Smooth muscle cell of the umbilical artery (primary cell): ENCODE results near the gene IZUMO1. TPM values are rescaled to one million over a fixed set of nuclear protein-coding genes. Genes with fewer than 3 reads are reported as not detected.

Source experiments
- total RNA-seq: library from RNA; depleted of rRNA; stranded (reverse); fragments of >200 nt; gene quantifications from 2 replicates; pipeline ENCODE4 v1.2.3, GENCODE V29; 2014

The IZUMO1 gene
- under 0.01 TPM in 1 of 2 replicates, not detected in the other for total RNA-seq

GRCh38 chr19:48746738-48747575 is at the start of gene IZUMO1:
Gene IZUMO1 (minus strand): TSS chr19:48746909. CDS start chr19:48745859, 1,050 bp downstream.

GRCh38 chr19:48755084-48755641 is 8.5 kb upstream of the IZUMO1 start, which contains the start of gene FGF21:
Gene FGF21 (plus strand): TSS chr19:48755524. CDS start chr19:48756237, 713 bp downstream.

GRCh38 chr19:48752496-48753365 is 6.0 kb upstream of the IZUMO1 start, which contains the start of gene FUT1:
Gene FUT1 (minus strand): TSS chr19:48752641. CDS start chr19:48751281, 1,360 bp downstream.

GRCh38 chr19:48740164-48740972 is 6.3 kb downstream of the IZUMO1 start, which contains the start of gene RASIP1:
Gene RASIP1 (minus strand): TSS chr19:48740610. CDS start chr19:48740282, 328 bp downstream.

GRCh38 chr19:48719263-48720171 is 27.2 kb downstream of the IZUMO1 start, which contains the start of gene MAMSTR:
Gene MAMSTR (minus strand): TSS chr19:48719725. CDS start chr19:48719031, 694 bp downstream.

GRCh38 chr19:48695743-48696352 is 50.9 kb downstream of the IZUMO1 start, which contains the start of gene FUT2:
Gene FUT2 (plus strand): TSS chr19:48695971. CDS start chr19:48702957, 6,986 bp downstream.

Other genes with a start within 250 kb of the IZUMO1 start
- 1.7 and 2.1 TPM in 2 replicates for gene LMTK3, start 235.1 kb downstream of the IZUMO1 start, total RNA-seq
- not detected in 2 replicates for gene SULT2B1, start 194.7 kb downstream of the IZUMO1 start, total RNA-seq
- gene SPACA4, start 140.2 kb downstream of the IZUMO1 start, total RNA-seq, result not detected in 2 replicates
- gene FAM83E, start 131.8 kb downstream of the IZUMO1 start, total RNA-seq, result 0.30 and 0.88 TPM in 2 replicates
- gene RPL18, start 127.7 kb downstream of the IZUMO1 start, total RNA-seq, result 1,037 and 1,647 TPM in 2 replicates
- 8.2 and 8.6 TPM in 2 replicates for gene SPHK2, start 127.4 kb downstream of the IZUMO1 start, total RNA-seq
- 1.2 and 3.3 TPM in 2 replicates for gene DBP, start 109.5 kb downstream of the IZUMO1 start, total RNA-seq
- gene CA11, start 100.7 kb downstream of the IZUMO1 start, total RNA-seq, result 0.18 and 0.30 TPM in 2 replicates
- gene NTN5, start 73.9 kb downstream of the IZUMO1 start, total RNA-seq, result 0.14 TPM in 1 of 2 replicates, not detected in the other
- not detected in 2 replicates for gene FUT2, start 50.9 kb downstream of the IZUMO1 start, total RNA-seq
- 0.55 and 0.59 TPM in 2 replicates for gene MAMSTR, start 27.2 kb downstream of the IZUMO1 start, total RNA-seq
- gene RASIP1, start 6.3 kb downstream of the IZUMO1 start, total RNA-seq, result 0.74 and 0.89 TPM in 2 replicates
- 0.28 and 0.30 TPM in 2 replicates for gene FUT1, start 5.7 kb upstream of the IZUMO1 start, total RNA-seq
- gene FGF21, start 8.6 kb upstream of the IZUMO1 start, total RNA-seq, result not detected in 2 replicates
- 17.8 and 34.5 TPM in 2 replicates for gene BCAT2, start 64.1 kb upstream of the IZUMO1 start, total RNA-seq
- gene HSD17B14, start 89.6 kb upstream of the IZUMO1 start, total RNA-seq, result 5.5 and 19.0 TPM in 2 replicates
- 4.2 and 6.6 TPM in 2 replicates for gene PLEKHA4, start 121.7 kb upstream of the IZUMO1 start, total RNA-seq
- gene PPP1R15A, start 125.5 kb upstream of the IZUMO1 start, total RNA-seq, result 47.0 and 52.0 TPM in 2 replicates
- gene TULP2, start 151.8 kb upstream of the IZUMO1 start, total RNA-seq, result 0.09 and 0.30 TPM in 2 replicates
- gene NUCB1, start 153.4 kb upstream of the IZUMO1 start, total RNA-seq, result 319 and 392 TPM in 2 replicates
- gene DHDH, start 186.8 kb upstream of the IZUMO1 start, total RNA-seq, result not detected in 2 replicates
- 116 and 123 TPM in 2 replicates for gene BAX, start 208.0 kb upstream of the IZUMO1 start, total RNA-seq
- 2,285 and 3,939 TPM in 2 replicates for gene FTL, start 218.4 kb upstream of the IZUMO1 start, total RNA-seq
- gene GYS1, start 246.4 kb upstream of the IZUMO1 start, total RNA-seq, result 47.5 and 55.9 TPM in 2 replicates
- 176 and 217 TPM in 2 replicates for gene RUVBL2, start 247.0 kb upstream of the IZUMO1 start, total RNA-seq